GM12873 (cell line): ENCODE data around the gene NRN1.

Experiments
- TF ChIP-seq, protein P1 (sequence below): IDR thresholded peaks from 2 replicates; pipeline ENCODE4 v1.5.1; 2012; ENCODE audit warnings: low read depth, mild to moderate bottlenecking, moderate library complexity, low read length, control low read depth; ENCODE audit not compliant: insufficient read depth; ENCODE audit errors: missing control alignments

NRN1 gene

DNA sequence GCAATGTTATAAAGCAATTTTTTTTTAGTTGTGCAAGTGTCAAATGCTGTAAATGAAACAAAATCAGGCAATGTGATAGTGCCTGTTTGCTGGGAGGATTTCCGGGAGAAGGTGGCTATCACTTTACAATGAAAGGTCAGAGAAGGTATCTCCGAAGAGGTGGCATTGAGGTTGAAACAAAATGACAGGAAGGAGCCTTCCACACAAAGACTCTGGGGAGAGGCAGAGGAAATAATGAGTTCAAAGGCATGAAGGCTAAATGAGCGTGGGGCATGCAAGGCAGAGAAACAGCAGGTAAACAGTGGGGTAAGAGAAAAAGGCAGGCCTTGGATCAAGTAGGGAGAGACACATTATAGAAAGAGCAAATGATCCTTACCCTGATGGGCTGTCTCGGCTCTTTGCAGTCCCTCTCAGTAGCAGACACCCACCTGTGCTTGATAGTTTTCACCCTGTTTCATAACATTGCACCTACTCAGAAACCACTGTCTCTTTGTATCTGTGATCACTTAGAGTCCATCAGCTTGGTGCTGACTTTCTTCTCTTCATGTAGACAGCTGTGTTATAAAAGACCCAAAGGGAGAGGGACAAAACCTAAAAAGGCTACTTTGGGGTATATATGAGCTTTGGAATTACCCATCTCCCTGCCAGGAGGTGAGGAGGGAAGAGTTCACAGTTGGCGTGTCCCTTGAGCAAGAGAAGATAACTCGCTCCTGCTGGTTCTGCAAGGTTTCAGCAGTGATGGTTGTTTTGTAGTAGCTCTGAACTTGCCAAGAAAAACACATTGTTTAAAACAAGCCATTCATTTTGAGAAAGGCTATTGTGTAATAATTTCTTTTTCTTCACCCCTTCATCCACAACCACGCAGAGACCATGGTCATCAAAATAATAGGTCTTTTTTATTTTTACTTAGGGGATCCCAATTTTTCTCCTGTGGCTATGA, 22.3 kb downstream of the NRN1 start:
- TF ChIP-seq, protein P1, sequence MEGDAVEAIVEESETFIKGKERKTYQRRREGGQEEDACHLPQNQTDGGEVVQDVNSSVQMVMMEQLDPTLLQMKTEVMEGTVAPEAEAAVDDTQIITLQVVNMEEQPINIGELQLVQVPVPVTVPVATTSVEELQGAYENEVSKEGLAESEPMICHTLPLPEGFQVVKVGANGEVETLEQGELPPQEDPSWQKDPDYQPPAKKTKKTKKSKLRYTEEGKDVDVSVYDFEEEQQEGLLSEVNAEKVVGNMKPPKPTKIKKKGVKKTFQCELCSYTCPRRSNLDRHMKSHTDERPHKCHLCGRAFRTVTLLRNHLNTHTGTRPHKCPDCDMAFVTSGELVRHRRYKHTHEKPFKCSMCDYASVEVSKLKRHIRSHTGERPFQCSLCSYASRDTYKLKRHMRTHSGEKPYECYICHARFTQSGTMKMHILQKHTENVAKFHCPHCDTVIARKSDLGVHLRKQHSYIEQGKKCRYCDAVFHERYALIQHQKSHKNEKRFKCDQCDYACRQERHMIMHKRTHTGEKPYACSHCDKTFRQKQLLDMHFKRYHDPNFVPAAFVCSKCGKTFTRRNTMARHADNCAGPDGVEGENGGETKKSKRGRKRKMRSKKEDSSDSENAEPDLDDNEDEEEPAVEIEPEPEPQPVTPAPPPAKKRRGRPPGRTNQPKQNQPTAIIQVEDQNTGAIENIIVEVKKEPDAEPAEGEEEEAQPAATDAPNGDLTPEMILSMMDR = no peak

GRCh38 chr6:5981126-5982026, 25.3 kb downstream of the NRN1 start:
- TF ChIP-seq, protein P1 = no peak

DNA sequence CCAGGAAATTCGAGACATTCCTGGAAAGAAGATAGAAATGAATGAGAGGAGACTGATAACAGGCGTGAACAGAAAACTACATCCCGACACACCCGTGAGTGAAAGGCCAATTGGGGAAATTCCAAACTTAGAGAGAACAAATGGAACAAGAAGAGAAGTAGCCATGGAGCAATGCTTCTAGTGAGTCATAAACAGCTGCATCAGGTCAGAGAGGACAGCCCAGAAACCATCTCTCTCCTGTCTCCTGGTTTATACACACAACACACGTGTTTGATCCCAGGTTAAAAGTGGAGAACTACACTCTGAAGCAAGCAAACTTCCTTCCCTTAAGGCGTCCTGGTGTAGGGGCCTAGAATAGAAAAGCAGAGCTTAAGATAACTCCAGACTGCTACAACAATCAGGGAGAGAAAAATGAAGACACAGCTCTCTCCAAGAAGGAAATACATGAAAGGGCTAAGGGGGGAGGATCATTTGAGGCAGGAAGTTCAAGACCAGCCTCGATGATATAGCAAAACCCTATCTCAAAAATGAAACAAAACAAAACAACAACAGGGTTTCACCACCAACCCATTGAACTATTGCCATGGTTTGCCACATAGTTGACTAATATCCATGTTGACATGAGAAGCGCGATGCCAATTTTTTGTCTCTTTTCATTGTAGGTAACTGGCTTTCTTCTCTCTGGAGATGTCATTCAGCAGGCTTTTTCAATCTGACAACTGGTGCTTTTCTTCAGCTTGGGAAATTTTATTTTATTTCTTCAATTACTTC, 26.9 kb downstream of the NRN1 start:
- TF ChIP-seq, protein P1 = no peak

DNA sequence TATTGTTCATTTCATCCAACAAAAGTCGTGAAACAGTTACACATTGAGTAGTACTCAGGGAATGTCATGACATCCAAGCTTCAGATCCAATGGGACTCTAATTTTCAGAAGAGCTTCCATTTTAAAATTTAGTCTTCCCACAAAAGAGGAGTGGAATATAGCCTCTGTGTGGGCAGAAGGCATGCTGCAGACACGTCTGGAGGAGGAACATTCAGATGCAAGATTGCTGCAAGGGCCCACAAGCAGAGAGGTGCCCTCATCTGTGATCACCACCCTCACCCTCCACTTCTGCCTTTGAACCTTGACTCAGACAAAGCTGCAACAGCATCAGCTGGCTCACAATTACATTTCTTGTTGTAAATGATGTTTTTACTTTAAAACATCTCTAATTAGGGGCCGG, 29.9 kb downstream of the NRN1 start:
- TF ChIP-seq, protein P1 = no peak

DNA sequence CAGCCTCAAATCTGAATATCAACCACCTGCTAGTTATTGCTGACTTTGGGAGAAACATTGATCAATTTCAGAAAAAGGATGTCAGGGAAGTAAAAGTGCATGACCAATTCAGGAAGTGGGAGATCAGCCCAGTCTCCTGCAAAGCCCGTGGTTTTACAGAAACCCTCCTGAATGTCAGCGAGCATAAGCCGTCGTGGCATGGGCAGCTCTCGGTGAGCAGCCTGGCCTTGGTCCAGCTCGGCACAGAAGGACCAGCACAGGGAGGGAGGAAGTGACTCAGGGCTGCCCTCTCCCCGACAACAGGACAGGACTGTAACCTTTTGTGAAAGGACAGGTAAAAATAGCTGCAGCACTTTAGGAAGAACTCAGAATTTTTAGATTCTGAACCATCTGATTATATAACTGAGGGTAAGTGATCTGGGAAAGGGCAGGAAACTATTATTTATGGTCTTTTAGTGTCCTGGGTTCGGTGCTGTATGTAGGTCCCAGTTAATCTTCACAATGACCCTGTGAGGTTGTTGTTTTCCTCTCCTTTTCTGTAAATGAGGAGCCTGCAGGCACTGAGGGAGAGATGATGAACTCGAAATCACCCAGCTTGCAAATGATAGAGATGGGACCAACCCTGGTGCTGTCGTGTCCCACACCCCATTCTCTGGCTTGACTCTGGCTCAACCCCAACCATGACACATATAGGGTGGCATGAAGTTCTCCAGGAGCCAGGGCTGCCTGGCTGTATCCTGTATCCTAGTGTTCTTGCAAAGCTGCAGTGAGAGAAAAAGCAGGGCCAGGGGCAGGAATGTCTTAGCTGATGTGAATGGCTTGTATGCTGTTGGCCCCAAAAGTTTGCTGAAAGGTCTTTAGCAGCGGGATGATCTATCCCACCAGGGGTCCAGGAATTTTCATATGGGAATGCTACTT, 37.6 kb downstream of the NRN1 start:
- TF ChIP-seq, protein P1 = no peak

- TF ChIP-seq, protein P1 = no peak
Observed at GRCh38 chr6:5967594-5967993, 39.1 kb downstream of the NRN1 start.
